PC-3 (cell line): ENCODE measurements around the gene OBSL1. TPM values are rescaled to one million over a fixed set of nuclear protein-coding genes. Genes with fewer than 3 reads are reported as not detected.

Experiments used
- ATAC-seq: fragments of 200-7000 bp; cut with Tn5 transposase; 2 replicates; pipeline ENCODE4 v1.9.1; 2020; ENCODE audit warnings: mild to moderate bottlenecking, moderate library complexity
- BruUV-seq: library from RNA; stranded (reverse); fragments of 400-500 nt; replicated peaks from 2 replicates; lab custom pipeline; 2021; lab: Mats Ljungman, UMichigan
- CTCF ChIA-PET: fragments of 300-600 bp; sonication (Branson Sonifier 250); formaldehyde crosslinking; loops from one replicate; lab custom pipeline; 2022; ENCODE audit warnings: antibody characterized with exemption; lab: Charles Lee
- POLR2A ChIA-PET: fragments of 300-600 bp; sonication (Branson Sonifier 250); formaldehyde crosslinking; loops from one replicate; lab custom pipeline; 2022; ENCODE audit warnings: antibody characterized with exemption; ENCODE audit not compliant: unreplicated experiment; lab: Charles Lee
- DNase-seq: peaks from one replicate; pipeline ENCODE4 v3.0.0-alpha.2; 2015
- H2AFZ ChIP-seq: fragments of 300-600 bp; sonication (generic); 2 replicates; pipeline ENCODE4 v1.6.0; 2016; ENCODE audit warnings: antibody characterized with exemption, low read length
- H3F3A ChIP-seq: fragments of 300-600 bp; sonication (generic); one replicate; pipeline ENCODE4 v1.6.0; 2017; ENCODE audit warnings: antibody characterized with exemption, low read length, control low read depth, mild to moderate bottlenecking; ENCODE audit not compliant: unreplicated experiment
- H3K27ac ChIP-seq: fragments of 300-600 bp; sonication (generic); 2 replicates; pipeline ENCODE4 v1.5.1; 2016; ENCODE audit warnings: mild to moderate bottlenecking, low read length
- H3K27me3 ChIP-seq: fragments of 300-600 bp; sonication (generic); 2 replicates; pipeline ENCODE4 v1.6.1; 2016; ENCODE audit warnings: low read length, mixed read lengths
- H3K36me3 ChIP-seq: fragments of 300-600 bp; sonication (generic); 2 replicates; pipeline ENCODE4 v1.6.1; 2016; ENCODE audit warnings: low read depth, mixed run types, low read length, mixed read lengths
- H3K4me1 ChIP-seq: fragments of 300-600 bp; sonication (generic); 2 replicates; pipeline ENCODE4 v1.5.1; 2016; ENCODE audit warnings: low read length; ENCODE audit not compliant: insufficient read depth
- H3K4me2 ChIP-seq: fragments of 300-600 bp; sonication (generic); 2 replicates; pipeline ENCODE4 v1.6.0; 2016; ENCODE audit warnings: low read length
- H3K4me3 ChIP-seq: fragments of 300-600 bp; sonication (generic); 2 replicates; pipeline ENCODE4 v1.5.1; 2016; ENCODE audit warnings: mild to moderate bottlenecking, low read length, mixed read lengths
- H3K79me2 ChIP-seq: fragments of 300-600 bp; sonication (generic); 2 replicates; pipeline ENCODE4 v1.6.1; 2017; ENCODE audit warnings: low read length, mixed read lengths
- H3K9ac ChIP-seq: fragments of 300-600 bp; sonication (generic); 2 replicates; pipeline ENCODE4 v1.6.0; 2016; ENCODE audit warnings: mild to moderate bottlenecking, low read length
- H3K9me2 ChIP-seq: fragments of 300-600 bp; sonication (generic); replicated peaks from 2 replicates; pipeline ENCODE4 v1.6.1; 2016; ENCODE audit warnings: mixed run types, low read length, mixed read lengths
- H3K9me3 ChIP-seq: fragments of 300-600 bp; sonication (generic); 2 replicates; pipeline ENCODE4 v1.6.1; 2016; ENCODE audit warnings: low read length, mixed read lengths
- H4K20me1 ChIP-seq: fragments of 300-600 bp; sonication (generic); 2 replicates; pipeline ENCODE4 v1.6.1; 2016; ENCODE audit warnings: low read length, mixed read lengths
- CTCF ChIP-seq: fragments of 300-600 bp; sonication (generic); conservative IDR thresholded peaks from 2 replicates; pipeline ENCODE4 v1.5.1; 2017; ENCODE audit warnings: antibody characterized with exemption, low read depth, mild to moderate bottlenecking, low read length
- EZH2 ChIP-seq: fragments of 300-600 bp; sonication (generic); IDR thresholded peaks from one replicate; pipeline ENCODE4 v1.6.1; 2017; ENCODE audit warnings: antibody characterized with exemption, mild to moderate bottlenecking, low read length; ENCODE audit not compliant: unreplicated experiment
- EZH2phosphoT487 ChIP-seq: fragments of 300-600 bp; sonication (generic); IDR thresholded peaks from 2 replicates; pipeline ENCODE4 v1.6.1; 2018; ENCODE audit warnings: mild to moderate bottlenecking, antibody characterized with exemption, low read length, borderline replicate concordance
- intact Hi-C: fragments of 100-400 bp; cut with micrococcal nuclease; formaldehyde crosslinking; loops from 2 replicates; pipeline ENCODE4 v1.9.0; 2023
- total RNA-seq: library from RNA; depleted of rRNA; stranded (reverse); fragments of >200 nt; gene quantifications from 2 replicates; pipeline ENCODE4 v1.2.3, GENCODE V29; 2014

OBSL1 gene
- total RNA-seq, 1 experiment from 2014 or later, result 122 TPM

GRCh38 chr2:219574484-219575311, 3.4 kb upstream of the OBSL1 start:
- no peak overlapping the region for H2AFZ ChIP-seq
- DNase-seq (no peak), ATAC-seq (no peak)
- H4K20me1 ChIP-seq, result no peaks in the 10 kb centered on the region
- no TSS peak for BruUV-seq
- H3F3A ChIP-seq, result no peaks in the 10 kb centered on the region
- no peak overlapping the region for H3K4me2 ChIP-seq
- ChIA-PET CTCF (no interaction called here), POLR2A (no interaction called here)
- H3K4me1 ChIP-seq, result peaks cover 34% of the 10 kb centered on the region
- no peak overlapping the region for H3K27ac ChIP-seq
- no peaks in the 10 kb centered on the region for H3K27me3 ChIP-seq
- H3K79me2 ChIP-seq, result peaks cover 14% of the 10 kb centered on the region
- TF ChIP-seq CTCF, result no peak
- TF ChIP-seq EZH2, result no peak
- TF ChIP-seq EZH2phosphoT487, result no peak
- H3K9ac ChIP-seq, result no peak overlapping the region
- intact Hi-C loops, result no loop called here
- no peaks in the 10 kb centered on the region for H3K9me2 ChIP-seq
- H3K4me3 ChIP-seq, result no peak overlapping the region
- H3K9me3 ChIP-seq, result no peaks in the 10 kb centered on the region
- H3K36me3 ChIP-seq, result no peaks in the 10 kb centered on the region; the same call in 1 of the 2 replicates

GRCh38 chr2:219573166-219573565, 1.8 kb upstream of the OBSL1 start:
- POLR2A ChIA-PET, result no interaction called here
- BruUV-seq, result no TSS peak

More at GRCh38 chr2:219573166-219573565, 1.8 kb upstream of the OBSL1 start:
- intact Hi-C loops, result no loop called here
- H3K27me3 ChIP-seq, result no peaks in the 10 kb centered on the region
- H3F3A ChIP-seq, result no peaks in the 10 kb centered on the region
- CTCF ChIA-PET, result no interaction called here
- peaks cover 20% of the 10 kb centered on the region for H3K79me2 ChIP-seq
- H3K4me3 ChIP-seq, result no peak overlapping the region
- H3K9me2 ChIP-seq, result no peaks in the 10 kb centered on the region
- H3K9ac ChIP-seq, result no peak overlapping the region
- TF ChIP-seq EZH2phosphoT487 (no peak), EZH2 (no peak), CTCF (no peak)
- H3K36me3 ChIP-seq, result no peaks in the 10 kb centered on the region; the same call in 1 of the 2 replicates
- DNase-seq, result no peak
- no peak overlapping the region for H3K27ac ChIP-seq
- no peak overlapping the region for H3K4me2 ChIP-seq
- no peak for ATAC-seq
- H2AFZ ChIP-seq, result no peak overlapping the region
- H3K9me3 ChIP-seq, result no peaks in the 10 kb centered on the region
- no peaks in the 10 kb centered on the region for H4K20me1 ChIP-seq
- H3K4me1 ChIP-seq, result peaks cover 40% of the 10 kb centered on the region
